Fibroblast of pulmonary artery (primary cell): Measurements from ENCODE around the gene NRF1.

Experiments used
- DNase-seq: peaks from one replicate; pipeline ENCODE4 v3.0.0-alpha.2; 2010; ENCODE audit warnings: low read depth
- H3K4me3 ChIP-seq: replicated peaks from 2 replicates; pipeline ENCODE4 v1.5.1; 2011; ENCODE audit warnings: low read depth, mild to moderate bottlenecking, control low read depth, low read length, moderate library complexity
- CTCF ChIP-seq: IDR thresholded peaks from 2 replicates; pipeline ENCODE4 v1.5.1; 2011; ENCODE audit warnings: mild to moderate bottlenecking, control low read depth, low read length, inconsistent platforms; ENCODE audit errors: missing control alignments

NRF1 gene

GRCh38 chr7:129768614-129769399, 157.3 kb downstream of the NRF1 start:
- no peak overlapping the region for H3K4me3 ChIP-seq
- DNase-seq, result no peak
- TF ChIP-seq CTCF, result no peak

GRCh38 chr7:129769400-129769774, 157.9 kb downstream of the NRF1 start:
- no peak overlapping the region for H3K4me3 ChIP-seq
- no peak for TF ChIP-seq CTCF
- no peak for DNase-seq

GRCh38 chr7:129769866-129770808, 158.6 kb downstream of the NRF1 start:
- DNase-seq, result no peak
- no peak for TF ChIP-seq CTCF

GRCh38 chr7:129771201-129771927, 159.8 kb downstream of the NRF1 start:
- DNase-seq, result no peak
- TF ChIP-seq CTCF, result no peak

More at GRCh38 chr7:129769866-129770808, 158.6 kb downstream of the NRF1 start:
- no peak overlapping the region for H3K4me3 ChIP-seq

GRCh38 chr7:129771928-129772479, 160.5 kb downstream of the NRF1 start:
- DNase-seq, result no peak
- no peak for TF ChIP-seq CTCF
- H3K4me3 ChIP-seq, result no peak overlapping the region

More at GRCh38 chr7:129771201-129771927, 159.8 kb downstream of the NRF1 start:
- H3K4me3 ChIP-seq, result no peak overlapping the region

- TF ChIP-seq CTCF, result no peak
- DNase-seq, result no peak
- no peak overlapping the region for H3K4me3 ChIP-seq
Measured at GRCh38 chr7:129772646-129773280, 161.2 kb downstream of the NRF1 start.
